NB4 (cell line): ENCODE data around the gene DNAI7.

ENCODE experiments used
- MYC ChIP-seq: IDR thresholded peaks from 2 replicates; pipeline ENCODE4 v1.6.1; 2011; ENCODE audit warnings: low read depth, low read length
- POLR2A ChIP-seq: IDR thresholded peaks from 2 replicates; pipeline ENCODE4 v1.6.1; 2011; ENCODE audit warnings: mild to moderate bottlenecking; ENCODE audit not compliant: insufficient read length; ENCODE audit errors: extremely low read depth
- TF ChIP-seq, protein P1 (sequence below): IDR thresholded peaks from one replicate; pipeline ENCODE4 v1.5.1; 2012; ENCODE audit warnings: low read depth, low read length
- TF ChIP-seq, protein P2 (sequence below): IDR thresholded peaks from 2 replicates; pipeline ENCODE4 v1.6.1; 2011; ENCODE audit warnings: low read depth, low read length

GRCh38 chr12:25243680-25243990, 48.7 kb upstream of the DNAI7 start:
- TF ChIP-seq, protein P1, sequence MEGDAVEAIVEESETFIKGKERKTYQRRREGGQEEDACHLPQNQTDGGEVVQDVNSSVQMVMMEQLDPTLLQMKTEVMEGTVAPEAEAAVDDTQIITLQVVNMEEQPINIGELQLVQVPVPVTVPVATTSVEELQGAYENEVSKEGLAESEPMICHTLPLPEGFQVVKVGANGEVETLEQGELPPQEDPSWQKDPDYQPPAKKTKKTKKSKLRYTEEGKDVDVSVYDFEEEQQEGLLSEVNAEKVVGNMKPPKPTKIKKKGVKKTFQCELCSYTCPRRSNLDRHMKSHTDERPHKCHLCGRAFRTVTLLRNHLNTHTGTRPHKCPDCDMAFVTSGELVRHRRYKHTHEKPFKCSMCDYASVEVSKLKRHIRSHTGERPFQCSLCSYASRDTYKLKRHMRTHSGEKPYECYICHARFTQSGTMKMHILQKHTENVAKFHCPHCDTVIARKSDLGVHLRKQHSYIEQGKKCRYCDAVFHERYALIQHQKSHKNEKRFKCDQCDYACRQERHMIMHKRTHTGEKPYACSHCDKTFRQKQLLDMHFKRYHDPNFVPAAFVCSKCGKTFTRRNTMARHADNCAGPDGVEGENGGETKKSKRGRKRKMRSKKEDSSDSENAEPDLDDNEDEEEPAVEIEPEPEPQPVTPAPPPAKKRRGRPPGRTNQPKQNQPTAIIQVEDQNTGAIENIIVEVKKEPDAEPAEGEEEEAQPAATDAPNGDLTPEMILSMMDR, result no peak
- TF ChIP-seq POLR2A, result no peak
- no peak for TF ChIP-seq MYC
- TF ChIP-seq, protein P2, sequence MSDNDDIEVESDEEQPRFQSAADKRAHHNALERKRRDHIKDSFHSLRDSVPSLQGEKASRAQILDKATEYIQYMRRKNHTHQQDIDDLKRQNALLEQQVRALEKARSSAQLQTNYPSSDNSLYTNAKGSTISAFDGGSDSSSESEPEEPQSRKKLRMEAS, result no peak
